Brain microvascular endothelial cell (primary cell): ENCODE measurements around the gene HPCA.

Experiments used
- DNase-seq: peaks from one replicate; pipeline ENCODE4 v3.0.0-alpha.2; 2020
- H3K27ac ChIP-seq: fragments of 250-450 bp; sonication (Bioruptor Pico); 2 replicates; pipeline ENCODE4 v1.5.1; 2020; ENCODE audit warnings: mild to moderate bottlenecking, moderate library complexity
- H3K27me3 ChIP-seq: fragments of 250-450 bp; sonication (Bioruptor Pico); replicated peaks from 2 replicates; pipeline ENCODE4 v1.5.1; 2020; ENCODE audit warnings: mild to moderate bottlenecking
- H3K36me3 ChIP-seq: fragments of 250-450 bp; sonication (Bioruptor Pico); replicated peaks from 2 replicates; pipeline ENCODE4 v1.5.1; 2020; ENCODE audit warnings: mild to moderate bottlenecking
- H3K4me3 ChIP-seq: 2 replicates; pipeline ENCODE4 v1.5.1; 2011; ENCODE audit warnings: low read depth, mild to moderate bottlenecking, control low read depth, low read length, moderate library complexity
- in situ Hi-C: cut with HindIII; loops from 2 replicates; pipeline ENCODE4 v1.10.0; 2017; ENCODE audit warnings: low sequenced_read_pairs, low pct_ligation_motif_present
- TF ChIP-seq, protein P1 (sequence below): IDR thresholded peaks from 2 replicates; pipeline ENCODE4 v1.5.1; 2011; ENCODE audit warnings: low read depth, mild to moderate bottlenecking, moderate library complexity, low read length, control low read depth, inconsistent platforms; ENCODE audit errors: missing control alignments

The HPCA gene

DNA sequence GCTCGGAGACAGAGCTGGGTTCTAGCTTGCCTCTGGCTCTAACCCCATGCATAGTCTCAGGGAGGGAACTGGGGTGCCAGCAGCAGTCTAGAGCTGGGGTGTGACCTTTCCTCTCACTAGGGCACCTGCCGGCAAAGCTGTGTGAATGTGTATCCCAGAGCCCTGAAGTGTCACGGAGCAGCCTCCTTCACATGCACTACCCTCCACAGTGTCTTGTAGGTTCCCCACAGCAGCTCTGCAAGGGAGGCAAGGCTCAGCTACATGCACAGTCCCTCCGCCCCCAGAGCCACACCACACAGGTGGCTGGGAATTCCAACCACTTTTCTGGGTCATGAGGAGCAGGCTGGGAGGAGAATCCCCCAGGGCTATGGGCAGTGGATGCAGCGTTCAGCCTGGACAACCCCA is 7.7 kb upstream of the HPCA start:
- Histone ChIP-seq H3K27ac (no peak overlapping the region), H3K4me3 (no peak overlapping the region), H3K27me3 (no peaks in the 10 kb centered on the region), H3K36me3 (no peaks in the 10 kb centered on the region)
- DNase-seq = no peak
- in situ Hi-C loops = no loop called here
- TF ChIP-seq, protein P1, sequence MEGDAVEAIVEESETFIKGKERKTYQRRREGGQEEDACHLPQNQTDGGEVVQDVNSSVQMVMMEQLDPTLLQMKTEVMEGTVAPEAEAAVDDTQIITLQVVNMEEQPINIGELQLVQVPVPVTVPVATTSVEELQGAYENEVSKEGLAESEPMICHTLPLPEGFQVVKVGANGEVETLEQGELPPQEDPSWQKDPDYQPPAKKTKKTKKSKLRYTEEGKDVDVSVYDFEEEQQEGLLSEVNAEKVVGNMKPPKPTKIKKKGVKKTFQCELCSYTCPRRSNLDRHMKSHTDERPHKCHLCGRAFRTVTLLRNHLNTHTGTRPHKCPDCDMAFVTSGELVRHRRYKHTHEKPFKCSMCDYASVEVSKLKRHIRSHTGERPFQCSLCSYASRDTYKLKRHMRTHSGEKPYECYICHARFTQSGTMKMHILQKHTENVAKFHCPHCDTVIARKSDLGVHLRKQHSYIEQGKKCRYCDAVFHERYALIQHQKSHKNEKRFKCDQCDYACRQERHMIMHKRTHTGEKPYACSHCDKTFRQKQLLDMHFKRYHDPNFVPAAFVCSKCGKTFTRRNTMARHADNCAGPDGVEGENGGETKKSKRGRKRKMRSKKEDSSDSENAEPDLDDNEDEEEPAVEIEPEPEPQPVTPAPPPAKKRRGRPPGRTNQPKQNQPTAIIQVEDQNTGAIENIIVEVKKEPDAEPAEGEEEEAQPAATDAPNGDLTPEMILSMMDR = no peak

DNA sequence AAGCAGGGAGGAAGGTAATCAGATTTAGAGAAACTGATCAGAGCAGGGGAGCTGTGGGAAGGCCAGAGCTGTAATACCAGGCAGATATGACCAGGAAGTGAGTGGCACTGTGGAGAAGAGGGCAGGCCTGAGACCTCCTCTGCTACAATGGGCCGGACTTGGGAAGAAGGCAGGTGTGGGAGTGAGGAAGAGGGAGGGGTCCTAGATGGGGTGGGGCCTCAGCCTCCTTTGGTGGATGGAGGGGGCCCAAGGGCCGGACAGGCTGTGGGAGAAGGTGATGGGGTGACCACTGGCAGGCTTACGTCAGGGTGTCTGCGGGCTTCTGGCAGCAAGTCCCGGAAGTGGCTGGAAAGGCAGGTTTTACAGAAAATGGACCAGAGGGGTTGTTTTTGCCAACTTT is 5.0 kb upstream of the HPCA start:
- Histone ChIP-seq H3K36me3 (no peaks in the 10 kb centered on the region), H3K4me3 (no peak overlapping the region), H3K27ac (no peak overlapping the region), H3K27me3 (peaks cover 17% of the 10 kb centered on the region)
- no peak for DNase-seq
- TF ChIP-seq, protein P1 = no peak
- in situ Hi-C loops = no loop called here

DNA sequence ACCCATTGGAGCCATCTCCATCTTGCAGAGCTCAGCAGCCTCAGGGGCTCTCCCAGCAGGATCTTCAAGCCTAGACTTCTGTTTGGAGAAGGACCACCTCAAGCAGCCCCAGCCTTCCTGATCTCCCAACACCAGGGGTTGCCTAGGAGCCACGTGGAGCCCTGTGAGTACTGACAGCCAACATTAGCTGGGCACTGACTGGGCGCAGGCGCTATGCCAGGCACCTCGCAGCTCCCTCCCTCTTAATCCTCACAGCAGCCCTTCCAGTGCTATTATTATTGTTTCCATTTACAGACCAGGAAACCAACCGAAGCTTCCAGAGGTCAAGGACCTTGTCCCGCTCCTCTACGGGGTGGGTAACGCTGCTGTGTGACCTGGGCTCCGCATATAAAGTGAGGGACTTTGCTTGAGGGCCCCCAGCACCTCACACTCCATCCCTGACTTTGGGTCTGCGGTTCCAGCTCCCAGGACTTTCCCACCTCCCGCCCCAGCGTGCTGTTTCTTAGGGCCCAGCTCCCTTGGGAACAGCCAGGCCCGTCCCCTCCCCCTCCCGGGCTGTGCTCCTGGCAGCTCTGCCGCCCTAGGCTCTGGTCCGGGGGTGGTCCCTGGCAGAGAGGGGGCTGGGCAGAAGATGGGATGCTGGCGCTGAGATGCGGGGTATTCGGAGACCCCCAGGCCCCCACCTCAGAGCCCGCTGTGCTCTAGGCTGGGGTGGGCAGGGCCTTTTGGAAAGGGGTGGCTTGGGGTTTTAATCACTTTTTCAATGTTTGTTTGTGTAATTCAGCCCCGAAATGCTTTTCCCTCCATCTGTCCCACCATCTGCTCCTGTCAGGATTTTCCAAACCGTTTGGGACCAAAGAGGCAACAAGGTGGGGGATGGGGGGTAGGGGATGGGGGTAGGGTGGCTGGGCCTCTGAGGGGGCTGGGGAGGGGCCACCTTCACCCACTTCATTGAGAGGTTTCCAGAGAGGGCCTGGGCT is 4.1 kb upstream of the HPCA start:
- H3K27me3 ChIP-seq = peaks cover 21% of the 10 kb centered on the region
- H3K4me3 ChIP-seq = no peak overlapping the region
- no peak overlapping the region for H3K27ac ChIP-seq
- no peak for DNase-seq
- H3K36me3 ChIP-seq = no peaks in the 10 kb centered on the region
- TF ChIP-seq, protein P1 = no peak
- in situ Hi-C loops = no loop called here

DNA sequence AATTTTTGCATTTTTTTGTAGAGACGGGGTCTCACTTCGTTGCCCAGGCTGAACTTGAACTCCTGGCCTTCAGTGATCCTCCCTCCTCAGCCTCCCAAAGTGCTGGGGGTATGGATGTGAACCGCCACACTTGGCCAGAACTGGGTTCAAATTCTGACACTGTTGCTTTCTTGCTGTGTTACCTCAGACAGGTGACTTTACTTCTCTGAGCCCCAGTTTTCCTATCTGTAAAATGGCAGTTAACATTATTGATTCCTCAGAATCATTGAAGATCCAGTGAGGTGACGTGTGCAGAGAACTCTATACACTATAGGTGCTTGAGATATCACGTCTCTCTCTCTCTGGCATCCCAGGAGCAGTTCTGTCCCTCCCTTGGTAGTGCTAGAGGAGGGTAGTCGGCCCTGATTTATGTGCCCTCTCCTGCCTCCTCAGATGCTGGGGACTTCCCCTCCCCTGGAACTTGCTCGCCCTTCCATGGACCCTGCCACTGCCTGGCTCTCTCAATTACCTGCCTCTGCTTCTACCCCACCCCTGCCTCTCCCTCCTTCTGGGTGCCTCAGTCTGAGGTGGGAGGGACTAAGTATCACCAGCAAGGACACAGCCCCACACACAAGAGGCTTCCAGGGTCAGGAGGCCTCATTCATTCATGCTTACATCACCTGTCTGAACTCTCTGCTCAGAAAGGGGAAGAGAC is 2.8 kb upstream of the HPCA start:
- Histone ChIP-seq H3K27me3 (peaks cover 21% of the 10 kb centered on the region), H3K27ac (no peak overlapping the region), H3K36me3 (no peaks in the 10 kb centered on the region), H3K4me3 (no peak overlapping the region)
- DNase-seq = no peak
- in situ Hi-C loops = no loop called here
- TF ChIP-seq, protein P1 = no peak

DNA sequence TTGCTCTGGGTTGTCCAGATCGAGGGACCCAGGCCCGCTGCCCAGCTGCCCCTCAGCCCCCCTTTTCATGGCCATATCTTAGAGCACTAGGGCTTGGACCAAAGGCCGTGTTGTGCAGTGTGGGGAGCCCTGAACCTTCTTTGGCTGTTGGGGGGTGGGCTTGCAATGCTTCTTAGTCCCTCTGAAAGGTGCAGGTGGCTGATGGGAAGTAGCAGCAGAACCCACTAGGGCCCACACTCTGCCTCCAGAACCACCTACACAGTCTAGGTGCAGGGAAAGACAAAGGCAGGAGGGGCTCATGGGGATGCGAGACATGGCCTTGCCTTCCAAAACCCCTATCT is 2.3 kb upstream of the HPCA start:
- Histone ChIP-seq H3K27ac (no peak overlapping the region), H3K4me3 (no peak overlapping the region), H3K27me3 (peaks cover 21% of the 10 kb centered on the region), H3K36me3 (no peaks in the 10 kb centered on the region)
- in situ Hi-C loops = no loop called here
- TF ChIP-seq, protein P1 = no peak
- DNase-seq = no peak
